Colon (tissue), 2 donors: ENCODE data around the gene ADGRG7.
"Not testable (repeated sequence)": the region's sequence is repeated elsewhere in the genome, so short reads cannot be mapped to it uniquely, and the experiment has no call there.

Source experiments
- FAIRE-seq: peaks from 2 replicates; lab custom pipeline; 2012; peaks lifted over from hg19 to GRCh38; lab: Jason Lieb, UNC
- donor health status: control.
- donor health status: control.

Gene ADGRG7

GRCh38 chr3:100647657-100648056, 38.3 kb downstream of the ADGRG7 start:
- no peak for FAIRE-seq

GRCh38 chr3:100650651-100651619, 41.5 kb downstream of the ADGRG7 start:
- FAIRE-seq = no peak

- no peak for FAIRE-seq
These were observed 44.3 kb downstream of the ADGRG7 start for GRCh38 chr3:100653604-100654294.

- FAIRE-seq = no peak
These were observed 47.5 kb downstream of the ADGRG7 start for GRCh38 chr3:100656945-100657344.

GRCh38 chr3:100661294-100661693, 51.9 kb downstream of the ADGRG7 start:
- not testable (repeated sequence) for FAIRE-seq

- FAIRE-seq = no peak
These were observed 52.9 kb downstream of the ADGRG7 start for GRCh38 chr3:100662113-100662823.

- FAIRE-seq = no peak
These were observed 55.8 kb downstream of the ADGRG7 start for GRCh38 chr3:100665230-100665629.

- FAIRE-seq = not testable (repeated sequence)
These were observed 57.3 kb downstream of the ADGRG7 start for GRCh38 chr3:100666699-100667098.

- not testable (repeated sequence) for FAIRE-seq
These were observed 57.9 kb downstream of the ADGRG7 start for GRCh38 chr3:100667316-100667715.

- not testable (repeated sequence) for FAIRE-seq
These were observed 61.6 kb downstream of the ADGRG7 start for GRCh38 chr3:100670995-100671394.

GRCh38 chr3:100681496-100681895, 72.1 kb downstream of the ADGRG7 start:
- no peak for FAIRE-seq

GRCh38 chr3:100682056-100682853, 72.9 kb downstream of the ADGRG7 start:
- FAIRE-seq = no peak

- FAIRE-seq = no peak
These were observed 73.7 kb downstream of the ADGRG7 start for GRCh38 chr3:100682854-100683760.

GRCh38 chr3:100693225-100693624, 83.8 kb downstream of the ADGRG7 start:
- no peak for FAIRE-seq

- FAIRE-seq = no peak
These were observed 86.3 kb downstream of the ADGRG7 start for GRCh38 chr3:100695696-100696095.

GRCh38 chr3:100696161-100696560, 86.8 kb downstream of the ADGRG7 start:
- no peak for FAIRE-seq

GRCh38 chr3:100697172-100697571, 87.8 kb downstream of the ADGRG7 start:
- no peak for FAIRE-seq

- FAIRE-seq = no peak
These were observed 88.4 kb downstream of the ADGRG7 start for GRCh38 chr3:100697723-100698285.

GRCh38 chr3:100698736-100699135, 89.3 kb downstream of the ADGRG7 start:
- FAIRE-seq = no peak

GRCh38 chr3:100700708-100701107, 91.3 kb downstream of the ADGRG7 start:
- no peak for FAIRE-seq
